Measurements from ENCODE around the gene DCAF17.

The DCAF17 gene

GRCh38 chr2:171482877-171483276 is 48.9 kb downstream of the DCAF17 start:
- peaks cover 26% of the 10 kb centered on the region; the same call in 1 of the 2 replicates for H3K36me3 ChIP-seq (ENCODE audit: insufficient read depth, low read length)
- H3K9me3 ChIP-seq (ENCODE audit: insufficient read depth, low read length, severe bottlenecking), result no peaks in the 10 kb centered on the region
- no peak overlapping the region for H3K27ac ChIP-seq (ENCODE audit: low read length)
- H3K4me3 ChIP-seq (ENCODE audit: low read depth in 1 of 2, low read length in 2 of 2), result no peak overlapping the region
- H3K27me3 ChIP-seq (ENCODE audit: insufficient read depth, low read length, poor library complexity), result no peaks in the 10 kb centered on the region
- ATAC-seq (ENCODE audit: insufficient read depth, low read depth) (no peak), DNase-seq (no peak)
- no peaks in the 10 kb centered on the region for H3K79me2 ChIP-seq (ENCODE audit: insufficient read depth, low read length)
- H3K4me1 ChIP-seq (ENCODE audit: insufficient read depth, low read length), result no peaks in the 10 kb centered on the region
- H3K4me2 ChIP-seq (ENCODE audit: insufficient read depth, low read length), result no peak overlapping the region
- H2AFZ ChIP-seq (ENCODE audit: low read depth, low read length), result no peak overlapping the region
- no peak overlapping the region for H3K9ac ChIP-seq (ENCODE audit: low read depth, low read length)
- TF ChIP-seq CTCF (IDR thresholded peaks at IDR 0.05; ENCODE audit: borderline replicate concordance, extremely low read depth, low read length, poor library complexity, severe bottlenecking), result no peak
- TF ChIP-seq EZH2 (IDR thresholded peaks at IDR 0.05; ENCODE audit: borderline replicate concordance, low read depth, low read length, severe bottlenecking), result no peak
- H4K20me1 ChIP-seq (ENCODE audit: insufficient read depth, low read length), result no peaks in the 10 kb centered on the region

- Histone ChIP-seq H3K4me3 (ENCODE audit: low read depth in 1 of 2, low read length in 2 of 2) (no peak overlapping the region), H4K20me1 (ENCODE audit: insufficient read depth, low read length) (no peaks in the 10 kb centered on the region), H3K79me2 (ENCODE audit: insufficient read depth, low read length) (no peaks in the 10 kb centered on the region), H2AFZ (ENCODE audit: low read depth, low read length) (no peak overlapping the region), H3K9ac (ENCODE audit: low read depth, low read length) (no peak overlapping the region), H3K4me2 (ENCODE audit: insufficient read depth, low read length) (no peak overlapping the region), H3K4me1 (ENCODE audit: insufficient read depth, low read length) (no peaks in the 10 kb centered on the region), H3K27me3 (ENCODE audit: insufficient read depth, low read length, poor library complexity) (no peaks in the 10 kb centered on the region), H3K9me3 (ENCODE audit: insufficient read depth, low read length, severe bottlenecking) (no peaks in the 10 kb centered on the region), H3K36me3 (ENCODE audit: insufficient read depth, low read length) (peaks cover 27% of the 10 kb centered on the region; the same call in 1 of the 2 replicates), H3K27ac (ENCODE audit: low read length) (no peak overlapping the region)
- ATAC-seq (ENCODE audit: insufficient read depth, low read depth) (no peak), DNase-seq (no peak)
- no peak for TF ChIP-seq CTCF (IDR thresholded peaks at IDR 0.05; ENCODE audit: borderline replicate concordance, extremely low read depth, low read length, poor library complexity, severe bottlenecking)
- TF ChIP-seq EZH2 (IDR thresholded peaks at IDR 0.05; ENCODE audit: borderline replicate concordance, low read depth, low read length, severe bottlenecking), result no peak
Observed at GRCh38 chr2:171483793-171484192, 49.8 kb downstream of the DCAF17 start.

- H3K36me3 ChIP-seq (ENCODE audit: insufficient read depth, low read length), result peaks cover 25% of the 10 kb centered on the region; the same call in 1 of the 2 replicates
- H3K27ac ChIP-seq (ENCODE audit: low read length), result no peak overlapping the region
- no peak overlapping the region for H3K9ac ChIP-seq (ENCODE audit: low read depth, low read length)
Observed at GRCh38 chr2:171485116-171485515, 51.1 kb downstream of the DCAF17 start.

More at GRCh38 chr2:171485116-171485515, 51.1 kb downstream of the DCAF17 start:
- Histone ChIP-seq H3K9me3 (ENCODE audit: insufficient read depth, low read length, severe bottlenecking) (no peaks in the 10 kb centered on the region), H3K27me3 (ENCODE audit: insufficient read depth, low read length, poor library complexity) (no peaks in the 10 kb centered on the region), H3K4me1 (ENCODE audit: insufficient read depth, low read length) (no peaks in the 10 kb centered on the region), H2AFZ (ENCODE audit: low read depth, low read length) (no peak overlapping the region), H4K20me1 (ENCODE audit: insufficient read depth, low read length) (no peaks in the 10 kb centered on the region), H3K79me2 (ENCODE audit: insufficient read depth, low read length) (no peaks in the 10 kb centered on the region), H3K4me3 (ENCODE audit: low read depth in 1 of 2, low read length in 2 of 2) (no peak overlapping the region), H3K4me2 (ENCODE audit: insufficient read depth, low read length) (no peak overlapping the region)
- TF ChIP-seq CTCF (IDR thresholded peaks at IDR 0.05; ENCODE audit: borderline replicate concordance, extremely low read depth, low read length, poor library complexity, severe bottlenecking) (no peak), EZH2 (IDR thresholded peaks at IDR 0.05; ENCODE audit: borderline replicate concordance, low read depth, low read length, severe bottlenecking) (no peak)
- DNase-seq (no peak), ATAC-seq (ENCODE audit: insufficient read depth, low read depth) (no peak)

Measured in DND-41 (cell line).